PFSK-1 (cell line): Measurements from ENCODE around the gene TMEM89.

ENCODE experiments used
- POLR2AphosphoS5 ChIP-seq: IDR thresholded peaks from 2 replicates; pipeline ENCODE4 v1.6.1; 2012; ENCODE audit warnings: low read depth, mild to moderate bottlenecking, control low read depth, low read length, moderate library complexity
- TAF1 ChIP-seq: IDR thresholded peaks from 2 replicates; pipeline ENCODE4 v1.6.1; 2012; ENCODE audit warnings: low read length, control low read depth, borderline replicate concordance; ENCODE audit not compliant: insufficient read depth

DNA sequence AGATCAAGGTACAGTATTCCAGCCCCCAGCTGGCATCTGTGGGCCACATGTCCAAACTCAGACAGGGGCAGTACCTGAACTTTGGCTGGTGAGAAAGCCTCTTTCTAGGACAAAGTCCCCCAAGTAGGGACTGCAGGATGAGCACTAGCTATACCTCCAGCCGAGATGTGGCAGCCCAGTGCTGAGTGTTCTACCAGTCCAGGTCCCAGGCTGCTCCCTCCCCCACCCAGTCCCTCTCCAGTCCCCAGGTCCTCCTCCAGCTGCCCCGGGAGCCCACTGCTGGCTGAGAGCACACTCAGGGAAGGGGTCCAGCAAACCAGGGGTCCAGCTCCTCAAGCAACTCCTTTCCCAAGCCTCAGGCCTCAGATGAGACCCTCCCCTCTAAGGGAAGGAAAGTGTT, 12.2 kb upstream of the TMEM89 start:
- TF ChIP-seq POLR2AphosphoS5 (no peak), TAF1 (no peak)
